Neuronal stem cell (in vitro differentiated cells): ENCODE measurements around the gene COX4I1.

Experiments
- DNase-seq: peaks from one replicate; pipeline ENCODE4 v3.0.0-alpha.2; 2013; ENCODE audit warnings: low spot score
- H2AFZ ChIP-seq: one replicate; pipeline ENCODE4 v1.6.1; 2013; ENCODE audit warnings: mild to moderate bottlenecking, low read length, inconsistent platforms
- H2AK5ac ChIP-seq: 2 replicates; pipeline ENCODE4 v1.6.1; 2013; ENCODE audit warnings: low read depth, mild to moderate bottlenecking, inconsistent platforms, low read length, moderate library complexity, mixed read lengths
- H2BK120ac ChIP-seq: 2 replicates; pipeline ENCODE4 v1.6.1; 2013; ENCODE audit warnings: low read depth, mild to moderate bottlenecking, inconsistent platforms, low read length, moderate library complexity, mixed read lengths
- H2BK12ac ChIP-seq: one replicate; pipeline ENCODE4 v1.6.1; 2013; ENCODE audit warnings: low read length, inconsistent platforms
- H2BK15ac ChIP-seq: 2 replicates; pipeline ENCODE4 v1.6.1; 2013; ENCODE audit warnings: mild to moderate bottlenecking, low read length, inconsistent platforms, mixed read lengths
- H2BK5ac ChIP-seq: one replicate; pipeline ENCODE4 v1.6.1; 2013; ENCODE audit warnings: inconsistent platforms, mild to moderate bottlenecking, low read length, moderate library complexity
- H3K14ac ChIP-seq: one replicate; pipeline ENCODE4 v1.6.1; 2013; ENCODE audit warnings: low read length, inconsistent platforms
- H3K18ac ChIP-seq: 2 replicates; pipeline ENCODE4 v1.6.1; 2013; ENCODE audit warnings: low read length, inconsistent platforms
- H3K23ac ChIP-seq: 2 replicates; pipeline ENCODE4 v1.6.1; 2013; ENCODE audit warnings: low read depth, mild to moderate bottlenecking, mixed read lengths, low read length, inconsistent platforms; ENCODE audit not compliant: poor library complexity
- H3K27ac ChIP-seq: replicated peaks from 3 replicates; pipeline ENCODE4 v1.5.1; 2013; ENCODE audit warnings: low read length, inconsistent platforms
- H3K27me3 ChIP-seq, 3 experiments: 2 replicates each; pipeline ENCODE4 v1.6.1; 2013; ENCODE audit warnings: low read length in 3 of 3, mild to moderate bottlenecking in 2 of 3, inconsistent platforms in 1 of 3, low read depth in 1 of 3, mixed read lengths in 1 of 3, moderate library complexity in 1 of 3; ENCODE audit not compliant: control insufficient read depth in 3 of 3, insufficient read depth in 3 of 3
- H3K36me3 ChIP-seq, 2 donors: replicated peaks in 1 of 2; 2 replicates each; pipeline ENCODE4 v1.6.1; 2013; ENCODE audit warnings: low read length in 2 of 2; ENCODE audit not compliant: control insufficient read depth in 2 of 2, insufficient read depth in 2 of 2
- H3K4ac ChIP-seq: 2 replicates; pipeline ENCODE4 v1.6.1; 2013; ENCODE audit warnings: inconsistent platforms, mild to moderate bottlenecking, low read length, moderate library complexity
- H3K4me1 ChIP-seq, 2 donors: 1 replicate in 1 of 2; 2 replicates in 1 of 2; pipeline ENCODE4 v1.6.1; 2013; ENCODE audit warnings: low read length in 2 of 2, low read depth in 1 of 2; ENCODE audit not compliant: control insufficient read depth in 2 of 2, insufficient read depth in 1 of 2
- H3K4me2 ChIP-seq: one replicate; pipeline ENCODE4 v1.6.1; 2013; ENCODE audit warnings: mild to moderate bottlenecking, low read length, inconsistent platforms; ENCODE audit not compliant: insufficient read depth, poor library complexity, severe bottlenecking
- H3K4me3 ChIP-seq, 2 donors: 2 replicates each; pipeline ENCODE4 v1.5.1; 2013; ENCODE audit warnings: low read length in 2 of 2, mild to moderate bottlenecking in 2 of 2, inconsistent platforms in 1 of 2, moderate library complexity in 1 of 2
- H3K79me1 ChIP-seq: one replicate; pipeline ENCODE4 v1.6.1; 2013; ENCODE audit warnings: low read depth, mild to moderate bottlenecking, inconsistent platforms, low read length, moderate library complexity
- H3K9ac ChIP-seq: one replicate; pipeline ENCODE4 v1.6.1; 2013; ENCODE audit warnings: mild to moderate bottlenecking, low read depth, low read length, inconsistent platforms; ENCODE audit not compliant: poor library complexity
- H3K9me3 ChIP-seq, 2 donors: replicated peaks in 1 of 2; 2 replicates each; pipeline versions ENCODE3 to v1.6.1; 2013; ENCODE audit warnings: low read length in 2 of 2, mild to moderate bottlenecking in 2 of 2, inconsistent platforms in 1 of 2, low read depth in 1 of 2, mixed read lengths in 1 of 2, moderate library complexity in 1 of 2; ENCODE audit not compliant: control insufficient read depth in 2 of 2, insufficient read depth in 1 of 2
- H4K8ac ChIP-seq: one replicate; pipeline ENCODE4 v1.6.1; 2013; ENCODE audit warnings: low read depth, mild to moderate bottlenecking, inconsistent platforms, low read length, moderate library complexity
- H4K91ac ChIP-seq: one replicate; pipeline ENCODE4 v1.6.1; 2013; ENCODE audit warnings: low read length, low read depth, mild to moderate bottlenecking, inconsistent platforms; ENCODE audit not compliant: poor library complexity
- WGBS, 2 donors: extraction: QIAGEN DNeasy Blood & Tissue Kit; methylation state at CpG; one replicate each; pipeline ENCODE4 v1.1.7; 2013; ENCODE audit warnings: missing lambda C conversion rate in 2 of 2, mixed read lengths in 1 of 2; ENCODE audit not compliant: insufficient read length in 2 of 2, insufficient replicate concordance in 1 of 2; ENCODE audit errors: extremely low coverage in 2 of 2; 5-methylcytosine and 5-hydroxymethylcytosine counted together

COX4I1 gene

GRCh38 chr16:85774136-85774535, 25.4 kb upstream of the COX4I1 start:
- H2AK5ac ChIP-seq, result no peak overlapping the region
- H2BK12ac ChIP-seq, result no peak overlapping the region
- H2AFZ ChIP-seq, result no peak overlapping the region
- H3K4me3 ChIP-seq, result no peak overlapping the region
- H3K4me1 ChIP-seq, result no peaks in the 10 kb centered on the region
- no peak overlapping the region for H2BK15ac ChIP-seq
- H3K18ac ChIP-seq, result no peak overlapping the region
- no peak for DNase-seq
- H3K9ac ChIP-seq, result no peak overlapping the region
- H3K79me1 ChIP-seq, result no peaks in the 10 kb centered on the region
- H3K36me3 ChIP-seq, result peaks cover 10 to 28% of the 10 kb centered on the region in 2 donors
- no peak overlapping the region for H3K14ac ChIP-seq
- no peak overlapping the region for H2BK120ac ChIP-seq
- no CpG with 5 or more reads among the region's 6 CpGs for WGBS, 2 donors
- H3K27me3 ChIP-seq, result no peaks in the 10 kb centered on the region
- no peak overlapping the region for H3K4ac ChIP-seq
- no peak overlapping the region for H3K27ac ChIP-seq
- no peak overlapping the region for H3K23ac ChIP-seq
- no peaks in the 10 kb centered on the region for H3K9me3 ChIP-seq
- H3K4me2 ChIP-seq, result no peak overlapping the region
- H4K8ac ChIP-seq, result no peak overlapping the region
- H4K91ac ChIP-seq, result no peak overlapping the region
- H2BK5ac ChIP-seq, result no peak overlapping the region

GRCh38 chr16:85774811-85775210, 24.7 kb upstream of the COX4I1 start:
- Histone ChIP-seq H2BK5ac (no peak overlapping the region), H2BK12ac (no peak overlapping the region), H2AFZ (no peak overlapping the region), H3K9ac (no peak overlapping the region), H2BK120ac (no peak overlapping the region), H3K4me1 (no peaks in the 10 kb centered on the region), H2BK15ac (no peak overlapping the region), H3K79me1 (no peaks in the 10 kb centered on the region), H3K4me2 (no peak overlapping the region), H3K27me3 (no peaks in the 10 kb centered on the region), H2AK5ac (no peak overlapping the region), H3K36me3 (peaks cover 15 to 35% of the 10 kb centered on the region in 2 donors), H3K14ac (no peak overlapping the region), H3K4ac (no peak overlapping the region), H4K91ac (no peak overlapping the region), H3K9me3 (no peaks in the 10 kb centered on the region), H3K27ac (no peak overlapping the region), H3K18ac (no peak overlapping the region), H3K23ac (no peak overlapping the region), H4K8ac (no peak overlapping the region), H3K4me3 (no peak overlapping the region)
- no CpG with 5 or more reads among the region's 8 CpGs for WGBS, 2 donors
- no peak for DNase-seq

- no peak overlapping the region for H3K4ac ChIP-seq
- H3K4me1 ChIP-seq, result no peaks in the 10 kb centered on the region
- no peak overlapping the region for H3K14ac ChIP-seq
- no peaks in the 10 kb centered on the region for H3K27me3 ChIP-seq
- H2AK5ac ChIP-seq, result no peak overlapping the region
- no peak overlapping the region for H2BK12ac ChIP-seq
- H3K79me1 ChIP-seq, result peaks cover 2% of the 10 kb centered on the region
- H3K27ac ChIP-seq, result no peak overlapping the region
- H3K23ac ChIP-seq, result no peak overlapping the region
- WGBS, 2 donors, result no CpG with 5 or more reads among the region's 4 CpGs
- H3K36me3 ChIP-seq, result peaks cover 27 to 62% of the 10 kb centered on the region in 2 donors
- no peak overlapping the region for H2AFZ ChIP-seq
- H2BK15ac ChIP-seq, result no peak overlapping the region
- H3K18ac ChIP-seq, result no peak overlapping the region
- no peak overlapping the region for H3K9ac ChIP-seq
- no peak overlapping the region for H2BK5ac ChIP-seq
- no peak overlapping the region for H3K4me3 ChIP-seq
- H2BK120ac ChIP-seq, result no peak overlapping the region
- H4K8ac ChIP-seq, result no peak overlapping the region
- DNase-seq, result no peak
- H4K91ac ChIP-seq, result no peak overlapping the region
- H3K4me2 ChIP-seq, result no peak overlapping the region
- no peaks in the 10 kb centered on the region for H3K9me3 ChIP-seq
Measured at GRCh38 chr16:85777583-85778310, 21.7 kb upstream of the COX4I1 start.

- Histone ChIP-seq H3K23ac (no peak overlapping the region), H3K27ac (no peak overlapping the region), H3K14ac (no peak overlapping the region), H3K36me3 (peaks cover 30 to 69% of the 10 kb centered on the region in 2 donors), H2AFZ (no peak overlapping the region), H4K8ac (no peak overlapping the region), H4K91ac (no peak overlapping the region), H2BK15ac (no peak overlapping the region), H2BK5ac (no peak overlapping the region), H3K4me2 (no peak overlapping the region), H3K79me1 (peaks cover 3% of the 10 kb centered on the region), H3K4ac (no peak overlapping the region), H2BK120ac (no peak overlapping the region), H3K9me3 (no peaks in the 10 kb centered on the region), H2AK5ac (no peak overlapping the region), H3K18ac (no peak overlapping the region), H3K9ac (no peak overlapping the region), H2BK12ac (no peak overlapping the region), H3K27me3 (no peaks in the 10 kb centered on the region), H3K4me1 (no peaks in the 10 kb centered on the region), H3K4me3 (no peak overlapping the region)
- WGBS, 2 donors, result no CpG with 5 or more reads among the region's 12 CpGs
- no peak for DNase-seq
Measured at GRCh38 chr16:85778873-85779272, 20.6 kb upstream of the COX4I1 start.
